Measurements from ENCODE around the gene IRX3.

DNA sequence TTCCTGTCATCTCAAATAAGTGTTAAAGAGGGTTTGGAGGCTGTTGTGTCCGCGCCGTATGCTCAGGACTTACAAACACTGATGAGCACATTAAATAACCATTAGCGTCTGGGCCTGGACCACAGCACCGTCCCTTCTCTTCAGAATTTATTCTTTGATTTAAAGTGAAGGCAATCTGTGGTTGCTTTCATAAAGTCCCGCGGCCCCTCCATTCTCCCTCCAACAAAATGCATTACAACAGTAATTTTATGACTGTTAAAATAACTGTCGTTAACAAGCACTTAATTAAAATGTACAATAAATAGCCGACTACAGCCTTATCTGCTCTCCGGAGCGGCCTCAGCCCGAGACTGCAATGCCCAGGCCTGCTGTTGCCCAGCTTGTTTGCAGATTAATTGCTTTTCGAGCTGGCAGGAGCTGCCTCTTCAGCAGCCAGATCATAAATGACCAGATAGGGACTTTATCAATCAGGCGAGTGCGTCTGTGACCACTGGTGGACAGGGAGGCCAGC lies 30.6 kb upstream of the IRX3 start:
- TF ChIP-seq CTCF (IDR thresholded peaks at IDR 0.05) (no peak), EP300 (IDR thresholded peaks at IDR 0.05) (no peak), POLR2A (IDR thresholded peaks at IDR 0.05) (no peak)

Measured in ovary (tissue), 3 donors.